DND-41 (cell line): ENCODE results near the gene MRAP.
"Not testable (repeated sequence)": the region's sequence is repeated elsewhere in the genome, so short reads cannot be mapped to it uniquely, and the experiment has no call there.

ENCODE experiments used
- CTCF ChIP-seq: IDR thresholded peaks from 2 replicates; pipeline ENCODE4 v1.5.1; 2012; ENCODE audit warnings: borderline replicate concordance, low read length, moderate library complexity, mild to moderate bottlenecking; ENCODE audit not compliant: poor library complexity, severe bottlenecking; ENCODE audit errors: extremely low read depth
- EZH2 ChIP-seq: IDR thresholded peaks from 3 replicates; pipeline ENCODE4 v1.6.1; 2012; ENCODE audit warnings: borderline replicate concordance, low read depth, mild to moderate bottlenecking, moderate library complexity, low read length, inconsistent platforms; ENCODE audit not compliant: severe bottlenecking

GRCh38 chr21:32310976-32311375, 12.3 kb downstream of the MRAP start:
- not testable (repeated sequence) for TF ChIP-seq CTCF, EZH2
